CD1c-positive myeloid dendritic cell (primary cell): ENCODE results near the gene MOB3B.
A peak's percentile ranks its signal among the peaks of the same experiment; 100 is the strongest.
"Not testable (repeated sequence)": the region's sequence is repeated elsewhere in the genome, so short reads cannot be mapped to it uniquely, and the experiment has no call there.

Experiments used
- DNase-seq: peaks from one replicate; pipeline ENCODE4 v3.0.0-alpha.2; 2016; ENCODE audit errors: extremely low spot score

The MOB3B gene

GRCh38 chr9:27423915-27424710 is 105.5 kb downstream of the MOB3B start:
- no peak for DNase-seq

GRCh38 chr9:27422279-27422834 is 107.3 kb downstream of the MOB3B start:
- no peak for DNase-seq

GRCh38 chr9:27421577-27421976 is 108.0 kb downstream of the MOB3B start:
- DNase-seq: no peak

- not testable (repeated sequence) for DNase-seq
Measured at GRCh38 chr9:27419558-27419957, 110.1 kb downstream of the MOB3B start.

- no peak for DNase-seq
Measured at GRCh38 chr9:27414220-27414761, 115.3 kb downstream of the MOB3B start.

- no peak for DNase-seq
Measured at GRCh38 chr9:27413511-27414219, 115.9 kb downstream of the MOB3B start.

- DNase-seq: no peak
Measured at GRCh38 chr9:27412963-27413362, 116.7 kb downstream of the MOB3B start.

- no peak for DNase-seq
Measured at GRCh38 chr9:27412081-27412480, 117.5 kb downstream of the MOB3B start.

GRCh38 chr9:27408482-27408881 is 121.1 kb downstream of the MOB3B start:
- DNase-seq: no peak

GRCh38 chr9:27408001-27408400 is 121.6 kb downstream of the MOB3B start:
- no peak for DNase-seq

- no peak for DNase-seq
Measured at GRCh38 chr9:27407491-27407890, 122.1 kb downstream of the MOB3B start.

- peak; percentile 32 for DNase-seq
Measured at GRCh38 chr9:27404661-27405060, 125.0 kb downstream of the MOB3B start.

- DNase-seq: no peak
Measured at GRCh38 chr9:27402626-27403025, 127.0 kb downstream of the MOB3B start.

- DNase-seq: no peak
Measured at GRCh38 chr9:27400334-27400880, 129.2 kb downstream of the MOB3B start.

GRCh38 chr9:27398982-27399653 is 130.5 kb downstream of the MOB3B start:
- no peak for DNase-seq

GRCh38 chr9:27396495-27396894 is 133.1 kb downstream of the MOB3B start:
- DNase-seq: no peak

- no peak for DNase-seq
Measured at GRCh38 chr9:27395484-27395921, 134.1 kb downstream of the MOB3B start.

- no peak for DNase-seq
Measured at GRCh38 chr9:27394826-27395201, 134.8 kb downstream of the MOB3B start.

GRCh38 chr9:27394154-27394825 is 135.3 kb downstream of the MOB3B start:
- DNase-seq: no peak

GRCh38 chr9:27393054-27393846 is 136.4 kb downstream of the MOB3B start:
- no peak for DNase-seq
